Measurements from ENCODE around the gene DNAJC22. TPM values are rescaled to one million over a fixed set of nuclear protein-coding genes. Genes with fewer than 3 reads are reported as not detected.
"Not testable (repeated sequence)": the region's sequence is repeated elsewhere in the genome, so short reads cannot be mapped to it uniquely, and the experiment has no call there.

Gene DNAJC22
- total RNA-seq, 1 donor = 1.1 TPM

GRCh38 chr12:49314811-49315210, 31.9 kb upstream of the DNAJC22 start:
- peaks cover 3% of the 10 kb centered on the region for H3K27me3 ChIP-seq (ENCODE audit: insufficient read depth, low read length)
- H3K36me3 ChIP-seq (ENCODE audit: insufficient read depth, low read length) = no peaks in the 10 kb centered on the region
- H3K4me2 ChIP-seq (ENCODE audit: insufficient read depth, low read length) = no peak overlapping the region
- TF ChIP-seq CTCF (IDR thresholded peaks at IDR 0.05; ENCODE audit: extremely low read depth, low read depth, low read length) = no peak
- H2AFZ ChIP-seq (ENCODE audit: low read length) = no peak overlapping the region
- no peaks in the 10 kb centered on the region for H3K79me2 ChIP-seq (ENCODE audit: insufficient read depth, low read length)
- no peaks in the 10 kb centered on the region for H3K4me1 ChIP-seq (ENCODE audit: insufficient read depth, low read length)
- no peak overlapping the region for H3K27ac ChIP-seq (ENCODE audit: low read depth, low read length)
- no peaks in the 10 kb centered on the region for H3K9me3 ChIP-seq (ENCODE audit: low read depth, low read length)
- H4K20me1 ChIP-seq (ENCODE audit: insufficient read depth, low read length) = no peaks in the 10 kb centered on the region
- no peak for DNase-seq (ENCODE audit: insufficient read length, low spot score, missing footprints)
- H3K4me3 ChIP-seq (ENCODE audit: insufficient read depth, low read length) = no peak overlapping the region

- H3K9me3 ChIP-seq (ENCODE audit: low read depth, low read length); DNase-seq (ENCODE audit: insufficient read length, low spot score, missing footprints): not testable (repeated sequence)
Measured at GRCh38 chr12:49317118-49317517, 29.6 kb upstream of the DNAJC22 start.

GRCh38 chr12:49320411-49321103, 26.1 kb upstream of the DNAJC22 start:
- H3K4me2 ChIP-seq (ENCODE audit: insufficient read depth, low read length) = not testable (repeated sequence)
- peak; percentile 17 for DNase-seq (ENCODE audit: insufficient read length, low spot score, missing footprints)

More at GRCh38 chr12:49317118-49317517, 29.6 kb upstream of the DNAJC22 start:
- H3K27ac ChIP-seq (ENCODE audit: low read depth, low read length); H2AFZ ChIP-seq (ENCODE audit: low read length); H3K4me3 ChIP-seq (ENCODE audit: insufficient read depth, low read length); H3K27me3 ChIP-seq (ENCODE audit: insufficient read depth, low read length); H3K4me1 ChIP-seq (ENCODE audit: insufficient read depth, low read length); H3K79me2 ChIP-seq (ENCODE audit: insufficient read depth, low read length); H3K4me2 ChIP-seq (ENCODE audit: insufficient read depth, low read length); H3K36me3 ChIP-seq (ENCODE audit: insufficient read depth, low read length); H4K20me1 ChIP-seq (ENCODE audit: insufficient read depth, low read length): not testable (repeated sequence)

GRCh38 chr12:49322367-49322707, 24.4 kb upstream of the DNAJC22 start:
- peak overlapping the region; percentile 89 for H3K4me3 ChIP-seq (ENCODE audit: insufficient read depth, low read length)
- no peaks in the 10 kb centered on the region for H3K9me3 ChIP-seq (ENCODE audit: low read depth, low read length)
- TF ChIP-seq CTCF (IDR thresholded peaks at IDR 0.05; ENCODE audit: extremely low read depth, low read depth, low read length) = no peak
- peak overlapping the region; percentile 65 for H3K27ac ChIP-seq (ENCODE audit: low read depth, low read length)
- DNase-seq (ENCODE audit: insufficient read length, low spot score, missing footprints) = no peak
- H3K4me1 ChIP-seq (ENCODE audit: insufficient read depth, low read length) = peaks cover 19% of the 10 kb centered on the region
- no peaks in the 10 kb centered on the region for H3K36me3 ChIP-seq (ENCODE audit: insufficient read depth, low read length)
- H3K27me3 ChIP-seq (ENCODE audit: insufficient read depth, low read length) = no peaks in the 10 kb centered on the region
- no peaks in the 10 kb centered on the region for H4K20me1 ChIP-seq (ENCODE audit: insufficient read depth, low read length)
- H2AFZ ChIP-seq (ENCODE audit: low read length) = peak overlapping the region; percentile 98
- peaks cover 15% of the 10 kb centered on the region for H3K79me2 ChIP-seq (ENCODE audit: insufficient read depth, low read length)
- H3K4me2 ChIP-seq (ENCODE audit: insufficient read depth, low read length) = peak overlapping the region; percentile 94

More at GRCh38 chr12:49320411-49321103, 26.1 kb upstream of the DNAJC22 start:
- not testable (repeated sequence) for H2AFZ ChIP-seq (ENCODE audit: low read length); H3K9me3 ChIP-seq (ENCODE audit: low read depth, low read length); H4K20me1 ChIP-seq (ENCODE audit: insufficient read depth, low read length); H3K27me3 ChIP-seq (ENCODE audit: insufficient read depth, low read length); H3K36me3 ChIP-seq (ENCODE audit: insufficient read depth, low read length); H3K27ac ChIP-seq (ENCODE audit: low read depth, low read length); H3K4me3 ChIP-seq (ENCODE audit: insufficient read depth, low read length)
- peaks cover 19% of the 10 kb centered on the region for H3K4me1 ChIP-seq (ENCODE audit: insufficient read depth, low read length)
- H3K79me2 ChIP-seq (ENCODE audit: insufficient read depth, low read length) = peaks cover 15% of the 10 kb centered on the region

Data from osteoblast (primary cell).